RWPE1 (cell line): ENCODE measurements around the gene BNIP3.

Source experiments
- CTCF ChIA-PET: fragments of 350-600 bp; sonication (Branson Sonifier 250); formaldehyde crosslinking; extraction: SDS; loops from one replicate; lab custom pipeline; 2021; lab: Yijun Ruan, JAX
- POLR2A ChIA-PET: fragments of 400-600 bp; formaldehyde crosslinking; extraction: SDS; loops from one replicate; lab custom pipeline; 2020; ENCODE audit warnings: antibody characterized with exemption; ENCODE audit not compliant: low non-redundant PET; lab: Yijun Ruan, JAX
- DNase-seq: peaks from one replicate; pipeline ENCODE4 v3.0.0; 2012; ENCODE audit warnings: low spot score
- H3K27ac ChIP-seq: fragments of 450-650 bp; 2 replicates; pipeline ENCODE4 v1.5.1; 2017
- CTCF ChIP-seq: fragments of 450-650 bp; conservative IDR thresholded peaks from 2 replicates; pipeline ENCODE4 v1.5.1; 2017; ENCODE audit warnings: low read depth, mild to moderate bottlenecking

Gene BNIP3

GRCh38 chr10:132006966-132007365, 25.2 kb upstream of the BNIP3 start:
- TF ChIP-seq CTCF: no peak
- POLR2A ChIA-PET: no interaction called here
- CTCF ChIA-PET: no interaction called here
- no peak for DNase-seq
- H3K27ac ChIP-seq: no peak overlapping the region

- TF ChIP-seq CTCF: no peak
- DNase-seq: no peak
- ChIA-PET CTCF (no interaction called here), POLR2A (no interaction called here)
- H3K27ac ChIP-seq: no peak overlapping the region
These were observed 23.4 kb upstream of the BNIP3 start for GRCh38 chr10:132005147-132005546.

DNA sequence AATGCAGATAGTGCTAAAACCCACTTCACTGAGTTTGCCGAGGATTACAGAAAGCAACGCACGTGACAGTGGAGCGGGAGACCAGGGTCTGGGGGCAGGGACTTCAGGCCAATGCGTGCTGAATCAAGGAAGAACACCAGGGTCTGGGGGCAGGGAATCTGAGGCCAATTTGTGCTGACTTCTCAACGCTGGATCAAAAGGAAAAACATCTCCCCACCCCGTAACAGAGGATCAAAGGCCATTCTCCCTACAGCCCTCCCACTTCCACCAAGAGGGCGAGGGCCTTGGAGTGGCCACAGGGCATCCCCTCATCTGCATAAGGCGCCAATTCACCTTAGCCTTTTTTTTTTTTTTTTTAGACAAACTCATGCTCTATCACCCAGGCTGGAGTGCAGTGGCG, 22.3 kb upstream of the BNIP3 start:
- ChIA-PET POLR2A (no interaction called here), CTCF (no interaction called here)
- TF ChIP-seq CTCF: no peak
- no peak for DNase-seq
- no peak overlapping the region for H3K27ac ChIP-seq

DNA sequence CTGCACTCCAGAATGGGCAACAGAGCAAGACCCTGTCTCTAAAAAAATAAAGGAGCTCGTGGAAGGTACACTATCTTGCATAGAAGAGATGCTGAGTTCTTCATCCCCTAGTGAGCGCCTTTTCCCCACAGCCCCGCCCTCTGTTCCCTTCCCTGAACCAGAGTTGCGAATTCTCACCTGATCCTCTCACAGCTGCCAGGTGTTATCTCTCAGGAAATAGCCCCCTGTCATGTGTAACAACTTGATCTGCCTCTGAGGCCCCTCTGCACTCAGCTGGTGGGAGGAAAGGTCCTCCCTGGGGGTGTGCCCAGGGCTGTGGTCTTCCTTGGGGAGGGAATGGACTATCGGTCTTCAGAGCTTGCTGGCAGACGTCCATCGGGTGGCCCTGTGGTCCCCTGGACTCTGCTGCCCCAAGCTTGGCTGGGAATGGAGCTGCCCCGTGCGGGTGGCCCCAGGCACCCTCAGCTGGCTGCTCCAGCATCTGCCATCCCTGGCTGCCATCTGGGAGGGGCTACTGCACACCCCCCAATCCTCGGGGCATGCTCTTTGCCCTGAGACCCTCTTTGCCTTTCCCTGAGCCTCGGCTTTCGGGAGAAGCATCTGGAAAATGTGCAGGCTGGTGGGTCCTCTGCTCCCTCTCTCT, 21.7 kb upstream of the BNIP3 start:
- H3K27ac ChIP-seq: no peak overlapping the region
- no peak for DNase-seq
- POLR2A ChIA-PET: no interaction called here
- TF ChIP-seq CTCF: no peak
- CTCF ChIA-PET: interaction anchor here (4.1 kb wide), 1 partner anchor 20 kb away, joined by 22 read pairs; no protein-coding TSS in a partner anchor

DNA sequence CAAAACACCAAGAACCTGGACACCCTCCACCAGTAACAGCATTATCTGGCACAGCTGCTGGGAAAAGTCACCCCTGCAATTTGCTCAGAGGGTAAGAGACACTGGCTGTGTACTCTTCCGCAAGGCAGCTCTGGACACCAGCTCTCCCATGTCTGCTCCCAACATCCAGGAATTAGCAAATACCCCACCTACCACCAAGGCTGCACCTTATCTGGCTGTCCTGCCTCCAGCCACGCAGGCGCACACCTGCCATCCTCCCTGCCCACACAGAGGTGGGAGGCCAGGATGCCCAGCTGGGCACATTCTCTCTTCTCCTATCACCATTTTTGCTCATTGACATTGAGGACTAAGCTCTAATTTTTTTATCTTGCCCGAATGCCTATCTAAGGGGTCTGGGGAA, 20.3 kb upstream of the BNIP3 start:
- CTCF ChIA-PET: interaction anchor here (4.1 kb wide), 1 partner anchor 21 kb away, joined by 22 read pairs; no protein-coding TSS in a partner anchor
- POLR2A ChIA-PET: no interaction called here
- H3K27ac ChIP-seq: no peak overlapping the region
- no peak for TF ChIP-seq CTCF
- no peak for DNase-seq

DNA sequence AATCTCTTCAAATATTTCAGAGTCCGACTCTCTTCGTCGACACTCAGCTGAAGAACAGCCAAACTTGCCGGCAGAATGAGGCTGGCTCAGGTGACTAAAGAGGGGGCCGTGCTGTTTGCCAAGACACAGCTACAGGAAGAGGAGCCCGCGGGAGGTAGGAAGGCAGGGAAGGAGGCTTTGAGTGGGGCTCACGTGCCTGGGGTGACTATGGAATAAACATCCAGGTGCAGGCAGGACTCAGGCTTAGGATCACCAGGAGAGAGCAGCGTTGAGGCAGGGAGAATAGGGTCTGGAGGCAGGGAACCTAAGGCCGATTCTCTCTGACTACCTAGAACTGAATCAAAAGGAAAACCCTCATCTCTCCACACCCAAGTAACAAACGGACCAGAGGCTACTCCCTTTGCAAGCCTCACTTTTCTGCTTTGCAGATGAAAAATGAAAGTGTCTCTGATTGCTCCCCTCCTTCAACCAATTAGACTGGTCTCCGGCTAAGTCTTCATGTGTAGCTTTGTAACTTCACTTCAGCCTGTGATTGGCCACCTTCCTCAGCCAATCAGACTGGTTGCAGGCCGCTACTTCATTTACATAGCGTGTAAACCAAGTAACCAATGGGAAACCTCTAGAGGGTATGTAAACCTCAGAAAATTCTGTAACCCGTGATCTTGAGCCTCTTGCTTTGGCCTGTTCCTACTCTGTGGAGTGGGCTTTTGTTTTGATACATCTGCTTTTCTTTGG, 19.7 kb upstream of the BNIP3 start:
- ChIA-PET POLR2A (no interaction called here), CTCF (interaction anchor here (0.6 to 4.1 kb wide), 2 partner anchors 22 to 1811 kb away, joined by 3 to 22 read pairs; no protein-coding TSS in a partner anchor)
- TF ChIP-seq CTCF: no peak
- no peak for DNase-seq
- H3K27ac ChIP-seq: no peak overlapping the region
